Endothelial cell of umbilical vein (primary cell): Measurements from ENCODE around the gene C14orf93. TPM values are rescaled to one million over a fixed set of nuclear protein-coding genes. Genes with fewer than 3 reads are reported as not detected.

Experiments used
- BruUV-seq: library from RNA; stranded (reverse); fragments of 400-500 nt; replicated peaks from 2 replicates; lab custom pipeline; 2021; lab: Mats Ljungman, UMichigan
- CTCF ChIA-PET: fragments of 300-600, 350-600 bp; sonication (Branson Sonifier 250); formaldehyde crosslinking; loops from one replicate; lab custom pipeline; 2021; ENCODE audit warnings: antibody characterized with exemption, inconsistent platforms; lab: Charles Lee
- POLR2A ChIA-PET: fragments of 300-600, 350-600 bp; sonication (Branson Sonifier 250); formaldehyde crosslinking; loops from one replicate; lab custom pipeline; 2021; ENCODE audit warnings: antibody characterized with exemption, inconsistent platforms; lab: Charles Lee
- DNase-seq: peaks from one replicate; pipeline ENCODE4 v3.0.0-alpha.2; 2011; ENCODE audit warnings: low read depth, low spot score
- FAIRE-seq: peaks from 2 replicates; lab custom pipeline; 2011; peaks lifted over from hg19 to GRCh38; lab: Jason Lieb, UNC
- H2AFZ ChIP-seq: 2 replicates; pipeline ENCODE4 v1.6.0; 2012; ENCODE audit warnings: low read depth, low read length, control low read depth, inconsistent platforms
- H3K27ac ChIP-seq: 2 replicates; pipeline ENCODE4 v1.5.1; 2011; ENCODE audit warnings: low read depth, mild to moderate bottlenecking, control low read depth, low read length, moderate library complexity; ENCODE audit not compliant: insufficient read depth
- H3K27me3 ChIP-seq, 2 experiments: 2 replicates each; pipeline versions ENCODE4 v1.6.0 to v1.6.1; 2011; ENCODE audit warnings: low read length in 2 of 2, mixed read lengths in 1 of 2; ENCODE audit not compliant: control insufficient read depth in 2 of 2, insufficient read depth in 2 of 2
- H3K36me3 ChIP-seq, 2 experiments: 2 replicates in 1 of 2; 3 replicates in 1 of 2; pipeline ENCODE4 v1.5.1; 2011; ENCODE audit warnings: low read length in 2 of 2, mild to moderate bottlenecking in 1 of 2, moderate library complexity in 1 of 2; ENCODE audit not compliant: control insufficient read depth in 2 of 2, insufficient read depth in 2 of 2; ENCODE audit errors: extremely low read depth in 1 of 2
- H3K4me1 ChIP-seq: 3 replicates; pipeline ENCODE4 v1.5.1; 2011; ENCODE audit warnings: mild to moderate bottlenecking, low read length; ENCODE audit not compliant: control insufficient read depth, insufficient read depth; ENCODE audit errors: extremely low read depth
- H3K4me2 ChIP-seq: 2 replicates; pipeline ENCODE4 v1.6.1; 2011; ENCODE audit warnings: low read length, control low read depth, mixed read lengths; ENCODE audit not compliant: insufficient read depth
- H3K4me3 ChIP-seq, 3 experiments: fragments of 200-600 bp in 1 of 3; sonication (generic), shearing (Covaris generic) in 1 of 3; replicated peaks in 1 of 3; 2 replicates each; pipeline ENCODE4 v1.5.1; 2011 to 2016; ENCODE audit warnings: control low read depth in 3 of 3, low read length in 3 of 3, mild to moderate bottlenecking in 2 of 3, inconsistent platforms in 1 of 3, low read depth in 1 of 3, moderate library complexity in 1 of 3; ENCODE audit not compliant: insufficient read depth in 1 of 3
- H3K79me2 ChIP-seq: 2 replicates; pipeline ENCODE4 v1.6.0; 2012; ENCODE audit warnings: low read length, inconsistent platforms; ENCODE audit not compliant: control insufficient read depth, insufficient read depth
- H3K9ac ChIP-seq: replicated peaks from 2 replicates; pipeline ENCODE3; 2011; ENCODE audit warnings: low read length, control low read depth; ENCODE audit not compliant: insufficient read depth; ENCODE audit errors: extremely low read depth
- H3K9me1 ChIP-seq: replicated peaks from 3 replicates; pipeline ENCODE4 v1.6.0; 2011; ENCODE audit warnings: mild to moderate bottlenecking, low read length; ENCODE audit not compliant: control insufficient read depth, insufficient read depth; ENCODE audit errors: extremely low read depth
- H3K9me3 ChIP-seq: replicated peaks from 2 replicates; pipeline ENCODE4 v1.5.1; 2012; ENCODE audit warnings: low read length, inconsistent platforms; ENCODE audit not compliant: control insufficient read depth, insufficient read depth
- H4K20me1 ChIP-seq: replicated peaks from 2 replicates; pipeline ENCODE3; 2011; ENCODE audit warnings: mild to moderate bottlenecking, low read length; ENCODE audit not compliant: control insufficient read depth, insufficient read depth; ENCODE audit errors: extremely low read depth
- CTCF ChIP-seq, 2 donors: IDR thresholded peaks; 1 replicate in 1 of 2; 2 replicates in 1 of 2; pipeline ENCODE4 v1.5.1; 2011; ENCODE audit warnings: low read length in 2 of 2, mild to moderate bottlenecking in 2 of 2, moderate library complexity in 2 of 2, control low read depth in 1 of 2, inconsistent platforms in 1 of 2, low read depth in 1 of 2; ENCODE audit not compliant: insufficient read depth in 1 of 2; ENCODE audit errors: extremely low read depth in 1 of 2
- GATA2 ChIP-seq: IDR thresholded peaks from 2 replicates; pipeline ENCODE4 v1.7.0; 2011; ENCODE audit warnings: low read depth, mild to moderate bottlenecking, moderate library complexity, mixed read lengths, low read length; ENCODE audit not compliant: insufficient read length, insufficient read depth
- JUN ChIP-seq: IDR thresholded peaks from 2 replicates; pipeline ENCODE4 v1.6.1; 2011; ENCODE audit warnings: borderline replicate concordance, low read depth; ENCODE audit not compliant: insufficient read length, insufficient read depth
- MAX ChIP-seq: IDR thresholded peaks from 2 replicates; pipeline ENCODE4 v1.6.1; 2011; ENCODE audit not compliant: insufficient read depth, insufficient read length
- POLR2A ChIP-seq: IDR thresholded peaks from 2 replicates; pipeline ENCODE4 v1.6.1; 2012; ENCODE audit warnings: low read depth, mild to moderate bottlenecking, control low read depth, low read length
- POLR2AphosphoS5 ChIP-seq: IDR thresholded peaks from 2 replicates; pipeline ENCODE4 v1.6.1; 2012; ENCODE audit warnings: low read depth, mild to moderate bottlenecking, control low read depth, low read length, moderate library complexity; ENCODE audit not compliant: insufficient read depth
- dilution Hi-C: fragments of 300-500 bp; cut with MboI; formaldehyde crosslinking; loops from one replicate; pipeline ENCODE4 v1.15.0; 2019; ENCODE audit warnings: low sequenced_read_pairs; ENCODE audit not compliant: extremely low pct_ligation_motif_present
- intact Hi-C: fragments of 100-400 bp; cut with micrococcal nuclease; formaldehyde crosslinking; loops from one replicate; pipeline ENCODE4 v1.10.0; 2022
- polyA plus RNA-seq, 4 experiments: library from polyadenylated mRNA; depleted of rRNA in 3 of 4; stranded (reverse) in 3 of 4; unstranded in 1 of 4; fragments of >200 nt; gene quantifications; 2 replicates each; pipeline versions ENCODE4 v1.2.1 to v1.2.3, GENCODE V29; 2011 to 2012; ENCODE audit warnings: missing spikeins in 1 of 4
- total RNA-seq: library from RNA; stranded (reverse); gene quantifications from 2 replicates; pipeline ENCODE4 v1.2.3, GENCODE V29; 2021

Gene C14orf93
- total and polyA plus RNA-seq, 2 donors (not counting 3 experiments of a cell fraction or from before 2014, with no cell fraction given), result 7.1 to 9.2 TPM

GRCh38 chr14:23057757-23058653, 48.1 kb upstream of the C14orf93 start:
- H3K27ac ChIP-seq, result peak overlapping the region; percentile 48
- peaks cover 31% of the 10 kb centered on the region for H3K4me1 ChIP-seq
- peak overlapping the region; percentile 28 to 62 (median 49) for H3K4me3 ChIP-seq
- H3K4me2 ChIP-seq, result peak overlapping the region; percentile 40
- peak overlapping the region; percentile 53 for H3K9ac ChIP-seq
- POLR2A ChIA-PET, result interaction anchor here (1.0 to 1.6 kb wide), 6 partner anchors 13 to 76 kb away, joined by 3 to 13 read pairs (median 6); partner anchors contain the start of genes AJUBA and PSMB5
- H2AFZ ChIP-seq, result no peak overlapping the region
- no peaks in the 10 kb centered on the region for H4K20me1 ChIP-seq
- no peaks in the 10 kb centered on the region for H3K9me3 ChIP-seq
- H3K9me1 ChIP-seq, result no peaks in the 10 kb centered on the region
- H3K79me2 ChIP-seq, result peaks cover 2% of the 10 kb centered on the region
- peaks cover 23 to 31% of the 10 kb centered on the region in 2 experiments for H3K36me3 ChIP-seq
- DNase-seq (peak; percentile 87), FAIRE-seq (peak; percentile 92)
- no peaks in the 10 kb centered on the region for H3K27me3 ChIP-seq
- intact Hi-C loops (loop anchor here (1.0 to 10.0 kb wide), 6 partner anchors 64 to 501 kb away; partner anchors contain the start of genes MRPL52 and PRMT5), dilution Hi-C loops (no loop called here)
- TF ChIP-seq POLR2A, result peak; percentile 33
- TF ChIP-seq POLR2AphosphoS5, result peak; percentile 56
- peak; percentile 97 for TF ChIP-seq CTCF (IDR thresholded peaks at IDR 0.05; ENCODE audit: extremely low read depth in 1 of 2, insufficient read depth in 1 of 2, low read depth in 1 of 2, low read length in 2 of 2)
- TF ChIP-seq JUN, result no peak
- no peak for TF ChIP-seq GATA2
- no peak for TF ChIP-seq MAX
- CTCF ChIA-PET, result interaction anchor here (0.6 to 13.4 kb wide), 31 partner anchors 10 to 502 kb away, joined by 3 to 1071 read pairs (median 5); partner anchors contain the start of genes ACIN1, AJUBA, C14orf119 and HAUS4
- BruUV-seq, result no TSS peak
